Measurements from ENCODE around the gene ZNF764.
"Not testable (repeated sequence)": the region's sequence is repeated elsewhere in the genome, so short reads cannot be mapped to it uniquely, and the experiment has no call there.

ZNF764 gene

GRCh38 chr16:30539000-30539964, 18.9 kb downstream of the ZNF764 start:
- no peak overlapping the region for H3K4me3 ChIP-seq (ENCODE audit: low read depth, low read length)
- no peak for DNase-seq (ENCODE audit: low read depth, low spot score)
- TF ChIP-seq CTCF (IDR thresholded peaks at IDR 0.05; ENCODE audit: insufficient read depth, low read length, missing control alignments): no peak
- ChIA-PET CTCF (interaction anchor here (1.5 to 1.8 kb wide), 2 partner anchors 10 to 96 kb away, joined by 3 to 5 read pairs; no protein-coding TSS in a partner anchor), POLR2A (interaction anchor here (0.5 kb wide), 1 partner anchor 20 kb away, joined by 3 read pairs; no protein-coding TSS in a partner anchor)

GRCh38 chr16:30536391-30537024, 21.7 kb downstream of the ZNF764 start:
- H3K4me3 ChIP-seq (ENCODE audit: low read depth, low read length); DNase-seq (ENCODE audit: low read depth, low spot score); POLR2A ChIA-PET: not testable (repeated sequence)
- CTCF ChIA-PET: interaction anchor here (1.1 to 2.9 kb wide), 24 partner anchors 8 to 161 kb away, joined by 3 to 27 read pairs (median 7); partner anchors contain the start of genes DCTPP1, ZNF764, ZNF768 and ZNF785

GRCh38 chr16:30535777-30536190, 22.4 kb downstream of the ZNF764 start:
- POLR2A ChIA-PET: interaction anchor here (0.7 to 2.1 kb wide), 6 partner anchors 9 to 118 kb away, joined by 3 to 6 read pairs (median 4); partner anchors contain the start of genes SEPHS2, ZNF689 and ZNF764

GRCh38 chr16:30535106-30535776, 22.9 kb downstream of the ZNF764 start:
- peak overlapping the region; percentile 70 for H3K4me3 ChIP-seq (ENCODE audit: low read depth, low read length)
- no peak for DNase-seq (ENCODE audit: low read depth, low spot score)
- ChIA-PET CTCF (interaction anchor here (0.8 to 2.9 kb wide), 33 partner anchors 8 to 162 kb away, joined by 3 to 27 read pairs (median 6); partner anchors contain the start of genes DCTPP1, ZNF688, ZNF764 and ZNF768), POLR2A (interaction anchor here (0.7 to 2.1 kb wide), 7 partner anchors 8 to 117 kb away, joined by 3 to 6 read pairs (median 4); partner anchors contain the start of genes SEPHS2, ZNF688, ZNF689 and ZNF764)
- no peak for TF ChIP-seq CTCF (IDR thresholded peaks at IDR 0.05; ENCODE audit: insufficient read depth, low read length, missing control alignments)

More at GRCh38 chr16:30535777-30536190, 22.4 kb downstream of the ZNF764 start:
- CTCF ChIA-PET: interaction anchor here (0.8 to 2.9 kb wide), 32 partner anchors 8 to 161 kb away, joined by 3 to 27 read pairs (median 6); partner anchors contain the start of genes DCTPP1, ZNF688, ZNF764 and ZNF768
- peak overlapping the region; percentile 70 for H3K4me3 ChIP-seq (ENCODE audit: low read depth, low read length)
- no peak for DNase-seq (ENCODE audit: low read depth, low spot score)
- TF ChIP-seq CTCF (IDR thresholded peaks at IDR 0.05; ENCODE audit: insufficient read depth, low read length, missing control alignments): peak; percentile 82

- DNase-seq (ENCODE audit: low read depth, low spot score): no peak
- ChIA-PET CTCF (interaction anchor here (1.0 to 2.9 kb wide), 15 partner anchors 9 to 126 kb away, joined by 3 to 27 read pairs (median 7); partner anchors contain the start of genes DCTPP1, ZNF764, ZNF768 and ZNF785), POLR2A (interaction anchor here (0.9 to 2.1 kb wide), 5 partner anchors 24 to 99 kb away, joined by 3 to 6 read pairs (median 4); partner anchors contain the start of genes SEPHS2, ZNF688, ZNF689 and ZNF764)
- no peak for TF ChIP-seq CTCF (IDR thresholded peaks at IDR 0.05; ENCODE audit: insufficient read depth, low read length, missing control alignments)
- peak within 1 kb of the TSS; percentile 70 for H3K4me3 ChIP-seq (ENCODE audit: low read depth, low read length)
Measured at GRCh38 chr16:30534368-30535105, 23.6 kb downstream of the ZNF764 start, which contains the start of gene ZNF747. ZNF747 (minus strand) TSS chr16:30534858; CDS start chr16:30534679, 179 bp downstream.
